Renal cortical epithelial cell (primary cell): Measurements from ENCODE around the gene PRDM2. TPM values are rescaled to one million over a fixed set of nuclear protein-coding genes. Genes with fewer than 3 reads are reported as not detected.

Experiments used
- DNase-seq: peaks from one replicate; pipeline ENCODE4 v3.0.0-alpha.2; 2011; ENCODE audit warnings: low read depth
- total RNA-seq: library from RNA; depleted of rRNA; stranded (reverse); fragments of >200 nt; gene quantifications from 2 replicates; pipeline ENCODE4 v1.2.3, GENCODE V29; 2014

PRDM2 gene
- total RNA-seq, 1 donor from 2014 or later = 17.5 TPM

DNA sequence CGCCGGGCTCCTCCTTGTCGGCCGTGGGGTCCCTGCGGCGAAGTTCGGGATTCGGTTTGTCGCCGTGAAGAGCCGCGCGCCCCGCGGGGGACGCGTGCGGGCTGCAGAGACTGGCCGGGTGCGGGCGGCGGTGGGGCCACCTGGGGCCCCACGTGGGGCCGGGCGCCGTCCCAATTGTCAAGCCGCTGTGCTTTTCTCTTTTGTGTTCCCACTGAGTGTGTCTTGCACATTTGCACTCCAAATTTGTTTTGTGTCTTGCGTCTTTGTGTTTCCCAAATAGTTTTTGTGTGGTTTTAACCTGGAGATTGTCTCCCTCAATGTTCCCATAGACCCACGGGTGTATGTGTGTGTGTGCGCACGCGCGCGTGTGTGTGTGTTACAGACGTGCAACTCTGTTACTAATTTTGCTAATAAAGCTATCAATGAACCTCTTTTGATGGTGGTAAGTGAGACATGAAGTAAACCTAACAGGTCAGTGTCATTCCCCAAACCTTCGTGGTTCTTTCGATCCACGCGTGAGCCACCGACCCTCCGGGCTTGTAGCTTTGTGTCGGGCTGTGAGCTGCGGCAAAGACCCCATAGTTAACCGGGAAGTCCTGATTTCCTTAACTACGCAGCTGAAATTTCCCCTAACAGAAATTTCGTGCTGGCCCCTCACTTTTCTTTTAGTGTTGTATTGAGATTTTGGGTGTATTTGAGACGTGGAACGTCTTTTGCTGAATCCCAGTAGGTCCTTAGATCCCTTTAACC lies 708 bp downstream of the PRDM2 start:
- no peak for DNase-seq

DNA sequence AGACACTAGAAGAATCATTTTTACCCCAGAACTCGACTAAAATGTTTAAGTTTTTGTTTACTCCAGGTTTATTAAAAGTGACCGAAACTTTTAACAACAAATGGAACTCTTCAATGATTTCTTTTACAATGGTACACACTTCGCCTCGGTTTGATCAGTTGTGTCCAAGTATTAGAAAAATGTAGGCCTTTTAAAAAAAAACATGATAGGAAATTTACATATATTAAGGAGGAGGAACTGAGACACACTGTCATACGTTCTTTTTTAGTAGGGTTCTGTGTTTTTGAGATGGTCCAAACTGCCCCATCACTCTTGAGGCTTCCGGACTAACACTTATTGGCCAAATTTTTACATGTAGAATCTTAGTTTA lies 1.3 kb downstream of the PRDM2 start:
- no peak for DNase-seq

DNA sequence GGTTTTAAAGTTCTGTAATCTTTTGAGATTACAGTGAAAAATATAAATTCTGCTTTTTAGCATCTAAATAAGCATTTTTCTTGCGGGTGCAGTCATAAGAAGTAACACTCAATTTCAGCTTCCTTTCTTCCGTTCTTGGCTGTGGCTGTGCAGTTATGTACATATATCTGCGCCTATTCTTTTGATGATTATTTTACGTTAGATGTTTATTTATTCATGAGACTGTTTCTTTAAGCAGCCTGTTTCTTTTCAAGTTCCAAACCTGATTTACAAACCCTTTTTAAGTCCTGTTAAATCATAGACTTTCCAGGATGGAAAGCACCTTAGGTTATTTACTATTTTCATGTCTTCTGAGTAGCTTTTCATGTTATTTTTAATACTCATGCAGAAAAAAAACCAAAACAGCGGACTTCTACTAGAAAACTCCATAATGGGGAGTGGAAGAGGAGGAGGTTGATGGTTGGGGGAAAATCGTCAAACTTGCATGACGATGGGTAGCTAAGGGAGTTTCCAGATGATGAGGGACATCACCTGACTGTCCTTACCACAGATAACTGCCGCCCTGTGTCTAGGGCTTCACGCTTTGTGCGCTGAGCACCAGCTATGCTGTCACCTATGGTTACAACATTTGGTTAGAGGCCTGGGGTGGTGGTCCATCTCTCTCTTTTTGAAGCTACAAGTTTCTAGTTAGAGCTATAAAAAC lies 2.6 kb downstream of the PRDM2 start:
- no peak for DNase-seq

DNA sequence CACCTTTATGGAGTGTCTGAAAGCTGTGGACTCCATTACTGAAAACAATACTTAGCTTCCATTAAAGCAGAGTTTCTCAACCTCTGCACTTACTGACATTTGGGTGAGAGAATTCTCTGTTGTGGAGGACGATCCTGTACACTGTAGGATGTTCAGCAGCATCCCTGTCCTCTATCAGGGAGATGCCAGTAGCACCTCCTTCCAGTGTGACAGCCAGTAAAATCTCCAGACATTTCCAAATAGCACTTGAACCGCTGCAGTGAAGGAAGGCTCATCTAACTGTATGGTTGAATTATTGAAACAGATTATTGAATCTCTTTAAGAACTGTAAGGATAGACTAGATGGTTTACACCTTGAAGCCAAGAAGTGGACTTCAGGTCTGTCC lies 3.1 kb downstream of the PRDM2 start:
- no peak for DNase-seq

DNA sequence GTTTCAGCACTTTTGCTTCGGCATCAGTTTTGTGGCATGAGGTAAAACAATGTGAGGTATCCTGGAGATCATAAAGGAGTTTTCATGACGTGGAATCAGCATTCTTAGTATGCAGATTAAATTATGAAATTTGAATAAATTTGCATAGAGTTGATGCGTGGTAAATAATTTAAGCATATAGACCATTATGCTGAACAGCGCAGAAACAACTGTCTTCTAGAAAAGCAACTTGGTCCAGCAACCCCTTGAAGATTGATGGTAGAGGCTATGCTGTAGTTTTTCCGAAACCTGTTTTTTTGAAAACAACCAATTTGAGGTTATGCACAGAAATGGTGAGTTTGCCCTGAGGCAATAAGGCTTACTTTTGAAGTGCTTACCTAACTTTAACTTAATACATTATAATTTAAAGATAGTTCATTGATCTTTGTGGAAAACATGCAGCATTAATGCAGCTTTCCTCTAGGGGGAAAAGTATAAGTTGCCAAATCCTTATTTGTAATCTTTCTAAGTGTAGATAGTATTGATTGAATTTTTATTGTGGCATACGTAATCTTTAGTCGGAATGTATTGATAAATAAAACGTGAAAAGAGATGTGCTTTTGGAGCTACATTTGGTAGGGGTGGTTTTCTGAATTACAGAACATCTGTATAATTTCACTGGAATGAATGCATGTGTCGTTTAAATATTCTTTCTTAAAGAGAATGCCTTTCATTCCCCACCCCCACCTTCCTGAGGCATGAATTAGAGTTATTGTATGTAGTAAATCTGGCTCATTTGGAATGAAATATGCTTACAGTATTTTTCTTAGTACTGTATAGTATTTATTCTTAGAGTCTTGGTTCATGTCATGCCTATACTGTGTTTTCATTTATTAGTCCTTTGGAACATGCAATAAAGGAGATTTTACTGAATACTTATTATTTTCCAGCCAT lies 3.8 kb downstream of the PRDM2 start:
- DNase-seq = no peak

DNA sequence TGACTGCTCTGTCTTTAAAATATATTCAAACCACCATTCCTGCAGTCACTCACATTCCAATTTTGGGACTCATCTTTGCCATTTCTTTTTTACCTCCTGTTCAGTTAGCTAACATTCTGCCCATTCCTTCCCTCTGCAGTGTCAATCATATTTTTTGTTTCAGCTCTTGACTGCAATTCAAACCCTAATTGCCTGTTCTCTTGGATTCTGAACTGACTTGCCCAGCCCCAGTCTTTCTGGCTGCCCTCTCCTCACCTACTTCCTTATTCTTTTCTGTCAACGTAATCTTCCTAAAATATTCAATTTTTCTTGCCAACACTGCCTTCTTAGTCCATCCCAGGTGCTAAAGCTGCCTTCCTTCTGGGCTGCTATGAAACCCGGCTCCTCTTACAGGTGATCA lies 6.1 kb downstream of the PRDM2 start:
- no peak for DNase-seq

DNA sequence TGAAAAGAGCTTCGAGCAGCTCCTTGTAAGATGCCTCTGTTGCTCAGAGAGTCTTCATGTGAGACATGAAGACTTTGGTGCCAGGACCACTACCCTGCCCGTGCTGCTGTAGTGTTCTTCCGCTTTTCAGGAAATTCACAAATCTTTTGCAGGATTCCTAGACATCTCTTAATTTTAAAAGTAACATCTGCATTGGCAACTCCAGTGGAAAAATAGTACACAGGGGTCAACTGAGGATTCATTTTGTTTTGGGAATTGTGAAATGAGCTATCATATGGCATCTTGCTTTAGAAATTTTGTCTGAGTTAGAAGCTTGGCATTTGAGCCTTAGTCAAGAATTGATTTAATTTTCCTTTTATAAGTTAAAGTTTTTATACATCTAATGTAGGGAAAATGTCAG lies 7.2 kb downstream of the PRDM2 start:
- DNase-seq = no peak

DNA sequence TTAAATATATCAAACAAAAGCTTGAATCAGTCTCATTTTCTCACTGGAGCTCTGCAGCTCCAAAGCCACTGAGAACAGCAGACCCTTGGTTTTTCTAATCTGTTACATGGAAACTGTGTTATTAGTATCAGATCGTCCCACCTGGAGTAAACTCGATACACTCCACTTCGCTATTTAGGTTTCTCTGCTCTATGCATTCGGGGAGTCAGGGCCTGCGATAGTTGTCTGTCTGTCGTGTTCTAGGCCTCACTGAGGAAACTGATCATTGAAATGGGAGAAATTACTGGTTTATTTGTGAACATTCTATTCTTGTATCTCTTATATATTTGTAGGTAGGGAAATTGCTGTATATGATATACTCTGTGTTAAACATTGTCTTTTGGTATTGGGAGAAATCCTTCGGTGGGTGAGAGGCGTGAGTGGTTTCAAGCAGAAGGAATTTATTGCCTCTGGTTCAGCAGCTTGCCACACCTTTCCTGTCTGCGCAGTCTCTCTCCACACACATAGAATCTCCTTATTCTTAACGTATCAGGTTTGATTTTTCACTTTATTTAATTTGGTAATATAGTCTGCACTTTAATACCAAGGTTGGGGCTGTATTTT lies 8.5 kb downstream of the PRDM2 start:
- no peak for DNase-seq

DNA sequence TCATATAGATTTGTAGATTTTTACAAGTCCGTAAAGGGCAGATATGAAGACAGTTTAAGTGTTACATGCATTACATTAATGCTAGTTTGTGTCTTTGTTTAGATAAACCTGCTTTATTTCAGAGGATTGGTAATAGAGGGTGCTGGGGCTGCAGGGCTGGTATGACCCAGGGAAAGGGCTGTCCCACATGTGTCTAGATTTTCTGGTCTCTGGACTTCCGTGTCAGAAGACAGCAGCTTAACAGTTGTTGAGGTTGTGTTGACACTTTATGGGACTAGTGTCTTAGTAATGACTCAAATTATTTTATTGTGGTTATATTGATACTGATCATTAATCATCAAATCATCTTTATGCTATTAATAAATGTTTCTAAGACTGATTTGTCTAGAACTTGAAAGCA lies 10.1 kb downstream of the PRDM2 start:
- no peak for DNase-seq

DNA sequence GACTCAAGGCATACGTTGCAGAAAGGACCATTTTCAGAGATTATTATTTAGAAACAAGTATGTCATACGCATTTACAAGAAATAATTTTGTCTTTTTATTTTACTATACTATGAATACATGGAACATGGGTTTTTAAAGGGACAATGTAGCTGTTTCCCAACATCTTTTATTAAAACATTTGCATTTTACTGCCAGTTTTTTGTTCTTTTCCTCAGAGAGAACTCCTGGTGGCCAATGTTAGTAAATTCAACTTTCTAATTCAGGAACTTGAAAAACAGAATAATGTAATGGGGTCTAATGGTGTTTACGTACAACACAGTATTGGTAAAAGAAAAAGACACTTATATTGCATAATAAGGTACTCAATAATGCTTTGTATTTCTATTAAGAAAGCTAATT lies 14.9 kb downstream of the PRDM2 start:
- DNase-seq = no peak

DNA sequence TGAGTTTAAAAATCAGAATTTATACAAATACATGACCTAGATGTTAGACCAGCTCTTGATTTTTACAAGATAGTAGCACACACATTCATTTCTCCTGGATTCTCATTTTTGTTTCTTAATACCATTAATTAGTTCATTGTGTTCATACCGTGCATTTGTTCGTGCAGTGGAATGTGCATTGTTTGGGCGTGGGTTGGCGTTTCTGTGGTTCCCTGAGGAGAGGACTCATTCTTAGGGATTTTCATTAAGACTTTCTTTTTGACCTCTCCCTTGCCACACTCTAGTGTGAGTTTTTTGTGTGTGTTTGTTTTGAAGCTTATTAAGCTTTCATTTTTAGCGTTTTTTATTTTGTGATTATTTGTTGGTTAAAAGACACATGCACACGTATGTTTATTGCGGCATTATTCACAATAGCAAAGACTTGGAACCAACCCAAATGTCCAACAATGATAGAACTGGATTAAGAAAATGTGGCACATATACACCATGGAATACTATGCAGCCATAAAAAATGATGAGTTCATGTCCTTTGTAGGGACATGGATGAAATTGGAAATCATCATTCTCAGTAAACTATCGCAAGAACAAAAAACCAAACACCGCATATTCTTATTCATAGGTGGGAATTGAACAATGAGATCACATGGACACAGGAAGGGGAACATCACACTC lies 15.8 kb downstream of the PRDM2 start:
- DNase-seq = peak; percentile 75

DNA sequence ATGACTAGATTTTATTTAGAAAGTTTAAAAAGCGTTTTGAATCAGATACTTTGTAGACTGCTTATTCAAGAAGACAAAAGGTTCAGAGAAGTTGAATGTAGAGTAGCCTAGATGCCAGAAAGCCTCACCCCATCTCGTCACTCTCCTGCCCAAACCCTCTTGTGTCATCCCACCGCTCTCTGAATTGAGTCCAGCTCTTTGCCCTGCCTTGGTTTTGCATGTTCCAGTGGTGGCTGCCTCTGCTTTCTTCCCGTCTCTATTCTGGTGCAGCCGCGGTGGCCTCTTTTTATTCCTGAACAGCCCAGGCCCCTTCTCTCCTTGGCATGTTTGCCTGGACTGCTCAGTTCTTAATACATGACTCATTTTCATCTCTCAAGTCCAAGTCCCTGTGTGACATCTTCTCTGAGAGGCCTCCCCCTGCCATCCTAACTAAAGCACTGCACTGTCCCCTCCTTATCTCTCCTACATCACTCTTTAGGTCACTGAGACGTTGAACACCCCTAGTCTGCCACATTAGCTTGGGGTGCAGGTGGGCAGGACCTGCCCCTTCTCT lies 22.9 kb downstream of the PRDM2 start:
- DNase-seq = no peak

DNA sequence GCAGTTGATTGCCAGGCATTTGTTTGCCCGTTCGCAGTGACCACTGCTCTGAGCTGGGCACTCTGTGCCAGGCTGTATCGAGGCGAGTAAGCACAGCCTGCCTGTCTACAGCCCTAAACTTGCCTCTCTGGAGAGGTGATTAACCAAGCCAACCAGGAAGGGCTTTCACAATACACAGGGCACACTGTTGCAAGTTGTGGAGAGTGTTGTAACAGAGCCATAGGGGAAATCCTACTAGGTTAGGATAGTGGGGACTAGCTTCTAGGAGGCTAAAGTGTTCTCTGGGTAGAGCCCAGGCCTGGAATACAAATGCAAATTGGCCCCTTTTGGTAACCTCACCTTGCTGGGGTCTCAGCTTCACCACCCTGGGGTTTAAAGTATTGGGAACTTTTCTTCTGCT lies 23.8 kb downstream of the PRDM2 start:
- peak; percentile 39 for DNase-seq

DNA sequence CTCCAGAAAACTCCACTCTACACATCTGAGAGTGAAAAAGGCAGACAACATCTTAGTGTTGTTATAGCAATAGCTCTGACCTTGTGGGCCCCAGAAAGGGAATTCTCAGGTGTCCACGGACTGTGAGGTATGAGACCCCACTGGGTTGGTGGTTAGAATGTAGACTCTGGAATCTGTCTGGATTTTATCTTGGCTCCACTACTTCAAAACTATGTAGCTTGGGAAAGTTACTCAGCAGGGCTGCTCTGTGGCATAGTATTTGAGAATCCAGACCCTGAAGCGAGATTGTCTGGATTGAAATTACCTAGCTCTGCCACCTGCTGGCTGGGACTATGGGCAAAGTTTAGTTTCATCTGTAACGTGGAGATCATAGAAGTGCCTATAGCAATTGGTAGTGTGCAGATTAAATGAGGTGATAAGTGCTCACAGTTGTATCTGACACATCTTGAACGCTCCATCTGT lies 25.8 kb downstream of the PRDM2 start:
- peak; percentile 58 for DNase-seq

DNA sequence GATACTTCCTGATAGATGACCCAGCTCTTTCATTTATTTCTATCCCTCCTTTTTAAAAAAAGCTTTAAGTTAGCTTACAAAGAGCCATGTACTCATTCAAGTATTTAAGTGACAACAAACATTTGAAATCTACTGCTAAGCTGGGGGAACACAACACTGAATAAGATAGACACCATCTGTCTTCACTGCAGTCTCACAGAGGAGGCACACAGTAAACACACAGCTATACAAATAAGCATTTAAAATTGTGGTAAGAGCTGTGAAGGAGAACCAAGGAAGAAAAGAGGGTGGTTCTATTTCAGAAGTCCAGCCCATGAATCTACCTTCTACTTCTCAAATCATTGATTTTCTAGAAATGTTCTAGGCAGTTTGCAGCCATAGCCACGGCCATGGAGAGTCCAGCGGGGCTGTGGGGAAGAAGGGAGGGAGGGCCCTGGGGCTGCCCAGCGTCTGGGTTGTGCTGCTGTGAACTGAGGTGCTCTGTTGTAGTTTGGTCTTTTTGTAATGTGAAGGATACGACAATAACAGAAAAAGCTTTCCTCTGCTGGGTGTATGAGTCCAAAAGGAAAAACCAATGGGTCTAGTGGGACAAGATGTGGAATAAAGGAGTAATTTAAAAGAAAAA lies 28.2 kb downstream of the PRDM2 start:
- DNase-seq = no peak

DNA sequence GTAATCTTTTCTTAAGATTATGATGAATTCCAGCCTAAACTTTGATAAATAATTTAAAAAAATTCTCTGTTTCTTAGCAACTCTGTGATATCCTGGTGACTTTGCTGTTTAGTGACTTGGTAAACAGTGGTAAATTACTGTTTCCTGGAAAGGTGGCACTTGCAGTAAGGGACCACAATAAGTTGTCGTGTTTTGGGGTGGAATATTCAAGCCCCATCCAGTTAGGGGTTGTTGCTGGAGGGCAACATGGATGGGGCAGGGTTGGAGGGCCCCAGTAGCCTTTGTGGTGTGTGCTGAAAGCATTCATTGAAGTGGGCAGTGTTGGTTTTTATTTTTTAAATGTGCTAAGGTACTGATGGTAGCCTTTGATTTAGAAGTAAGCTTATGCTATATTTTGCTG lies 30.3 kb downstream of the PRDM2 start:
- no peak for DNase-seq

DNA sequence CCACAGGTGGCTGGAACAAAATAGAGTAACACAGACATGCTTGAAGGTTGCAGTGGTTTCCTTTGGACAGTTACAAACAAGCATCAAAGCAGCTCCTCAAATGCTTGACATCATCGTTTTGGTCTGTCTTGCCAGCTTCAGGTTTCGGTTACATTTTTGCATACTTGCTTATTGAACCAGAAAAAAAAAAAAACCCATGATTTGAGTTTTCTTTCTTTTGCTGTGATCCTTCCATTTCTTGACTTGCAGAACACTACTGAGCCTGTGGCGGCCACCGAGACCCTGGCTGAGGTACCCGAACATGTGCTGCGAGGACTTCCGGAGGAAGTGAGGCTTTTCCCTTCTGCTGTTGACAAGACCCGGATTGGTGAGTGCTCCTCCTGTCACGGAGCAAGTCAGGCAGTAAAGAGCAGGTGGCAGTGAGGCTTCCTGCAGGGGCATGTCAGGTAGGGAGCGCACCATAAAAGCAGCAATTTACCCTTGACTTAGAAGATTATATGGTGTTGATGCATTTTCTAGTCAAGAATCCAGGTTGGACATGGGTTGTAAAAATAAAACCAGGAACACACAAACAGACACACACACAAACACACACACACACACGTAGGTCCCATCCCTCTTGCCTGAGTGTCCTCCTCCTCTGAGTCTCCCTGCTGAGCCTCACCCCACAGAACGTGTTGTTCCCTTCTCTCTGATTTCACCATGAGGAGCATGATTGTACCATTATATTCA lies 30.9 kb downstream of the PRDM2 start:
- DNase-seq = peak; percentile 40

DNA sequence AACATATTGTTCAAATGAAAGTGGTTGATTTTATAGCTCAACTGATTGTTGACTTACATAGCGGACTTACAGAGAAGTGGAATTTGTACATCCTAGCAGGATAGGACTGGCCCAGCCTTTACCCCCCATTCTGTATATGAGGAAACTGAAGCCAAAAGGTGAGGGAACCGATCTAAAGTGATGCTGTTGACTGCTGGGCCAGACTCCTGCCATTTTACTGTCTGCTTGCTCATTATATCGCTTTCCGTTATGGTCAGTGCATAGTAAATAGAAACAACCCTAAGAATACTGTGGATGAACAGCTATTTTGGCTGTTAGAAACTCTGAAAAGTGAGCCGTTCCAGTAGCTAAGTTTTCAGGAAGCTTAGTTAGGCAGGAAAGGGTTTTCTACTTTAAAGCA lies 31.9 kb downstream of the PRDM2 start:
- no peak for DNase-seq

DNA sequence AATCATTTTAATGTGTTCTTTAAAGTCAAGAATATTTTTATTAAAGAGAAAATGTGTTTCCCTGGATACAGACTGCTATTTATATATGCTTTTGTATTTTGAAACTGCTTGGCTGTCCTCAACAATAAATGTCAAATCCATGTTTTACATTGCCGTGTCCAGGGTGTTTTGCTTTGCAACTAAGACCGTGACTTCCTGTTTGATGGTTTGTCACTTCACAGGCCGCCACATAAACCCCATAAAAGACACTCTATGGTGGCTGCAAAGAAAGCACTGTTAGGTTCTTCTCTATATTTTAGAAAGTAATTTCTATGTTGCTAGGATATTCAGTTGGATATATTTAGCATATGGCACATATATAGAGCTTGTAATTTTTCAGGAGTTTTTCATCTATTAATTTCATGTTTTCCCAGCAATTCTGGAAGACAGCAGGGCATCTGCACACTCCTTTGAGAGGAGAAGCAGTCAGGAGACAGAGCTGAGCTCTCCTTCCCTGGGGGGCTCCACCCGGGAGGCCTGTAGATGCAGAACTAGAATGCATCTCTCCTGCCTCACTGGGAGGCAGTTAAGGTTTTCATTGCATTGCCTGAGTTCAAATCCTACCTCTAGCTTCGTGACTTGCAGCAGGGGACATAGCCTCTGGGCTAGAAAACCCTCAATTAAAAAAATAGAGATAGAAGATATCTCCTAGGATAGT lies 33.1 kb downstream of the PRDM2 start:
- no peak for DNase-seq
